HCT116 (cell line): ENCODE measurements around the gene FYCO1. TPM values are rescaled to one million over a fixed set of nuclear protein-coding genes. Genes with fewer than 3 reads are reported as not detected.

ENCODE experiments used
- ATAC-seq: fragments of 200-7000 bp; cut with Tn5 transposase; 2 replicates; pipeline ENCODE4 v1.9.1; 2020; ENCODE audit warnings: mild to moderate bottlenecking, moderate library complexity
- BruUV-seq: library from RNA; stranded (reverse); fragments of 400-500 nt; replicated peaks from 2 replicates; lab custom pipeline; 2021; lab: Mats Ljungman, UMichigan
- CTCF ChIA-PET: fragments of 300-600 bp; sonication (Branson Sonifier 250); formaldehyde crosslinking; loops from one replicate; lab custom pipeline; 2021; ENCODE audit warnings: antibody characterized with exemption; lab: Charles Lee
- POLR2A ChIA-PET: fragments of 300-600, 350-600 bp; sonication (Branson Sonifier 250); formaldehyde crosslinking; loops from one replicate; lab custom pipeline; 2021; ENCODE audit warnings: antibody characterized with exemption; lab: Charles Lee
- RAD21 ChIA-PET, 2 experiments: fragments of 300-600 bp; sonication (Branson Sonifier 250); formaldehyde crosslinking; loops; one replicate each; lab custom pipeline; 2023; ENCODE audit warnings: low total read pairs in 2 of 2; ENCODE audit not compliant: uncharacterized antibody in 2 of 2, unreplicated experiment in 2 of 2, low non-redundant PET in 1 of 2; lab: Charles Lee
- DNase-seq: peaks from one replicate; pipeline ENCODE4 v3.0.0-alpha.2; 2010; ENCODE audit warnings: low read depth, low spot score
- H2AFZ ChIP-seq: fragments of 200-600 bp; shearing (Covaris generic), sonication (generic); 2 replicates; pipeline ENCODE4 v1.6.1; 2017; ENCODE audit warnings: low read depth, mixed run types, mixed read lengths, antibody characterized with exemption, low read length; ENCODE audit not compliant: poor library complexity, severe bottlenecking
- H3K27ac ChIP-seq: 2 replicates; pipeline ENCODE4 v1.5.1; 2012; ENCODE audit warnings: low read depth, low read length
- H3K27me3 ChIP-seq: fragments of 200-600 bp; sonication (generic); 2 replicates; pipeline ENCODE4 v1.6.1; 2016; ENCODE audit warnings: mixed run types, low read length, mixed read lengths; ENCODE audit not compliant: insufficient read depth
- H3K36me3 ChIP-seq, 2 experiments: fragments of 200-500 bp in 1 of 2; fragments of 200-600 bp in 1 of 2; sonication (Bioruptor generic) in 1 of 2; sonication (generic) in 1 of 2; 2 replicates each; pipeline versions ENCODE4 v1.5.1 to v1.6.1; 2014 to 2016; ENCODE audit warnings: low read length in 2 of 2, inconsistent platforms in 1 of 2, mixed read lengths in 1 of 2, mixed run types in 1 of 2; ENCODE audit not compliant: insufficient read depth in 2 of 2, control insufficient read depth in 1 of 2
- H3K4me1 ChIP-seq, 2 experiments: fragments of 200-600 bp in 1 of 2; sonication (generic) in 1 of 2; 2 replicates each; pipeline versions ENCODE4 v1.5.1 to v1.6.1; 2012 to 2017; ENCODE audit warnings: low read length in 2 of 2, inconsistent platforms in 1 of 2, mild to moderate bottlenecking in 1 of 2, mixed read lengths in 1 of 2, mixed run types in 1 of 2, moderate library complexity in 1 of 2; ENCODE audit not compliant: insufficient read depth in 2 of 2, control insufficient read depth in 1 of 2
- H3K4me2 ChIP-seq: fragments of 200-600 bp; sonication (generic); 2 replicates; pipeline ENCODE4 v1.6.1; 2017; ENCODE audit warnings: mixed run types, low read length, mixed read lengths
- H3K4me3 ChIP-seq, 2 experiments: fragments of 200-600 bp in 1 of 2; sonication (generic) in 1 of 2; replicated peaks in 1 of 2; 2 replicates each; pipeline ENCODE4 v1.5.1; 2011 to 2016; ENCODE audit warnings: low read length in 2 of 2, control low read depth in 1 of 2, low read depth in 1 of 2, mild to moderate bottlenecking in 1 of 2, mixed read lengths in 1 of 2, mixed run types in 1 of 2
- H3K79me2 ChIP-seq: fragments of 200-600 bp; sonication (generic); 2 replicates; pipeline ENCODE4 v1.6.1; 2017; ENCODE audit warnings: mild to moderate bottlenecking, mixed run types, low read length, moderate library complexity, mixed read lengths; ENCODE audit not compliant: insufficient read depth
- H3K9ac ChIP-seq: fragments of 200-600 bp; sonication (generic); 2 replicates; pipeline ENCODE4 v1.6.1; 2016; ENCODE audit warnings: low read length, mixed read lengths
- H3K9me2 ChIP-seq: fragments of 200-600 bp; sonication (generic), shearing (Covaris generic); 2 replicates; pipeline ENCODE4 v1.6.1; 2017; ENCODE audit warnings: mixed run types, mild to moderate bottlenecking, moderate library complexity; ENCODE audit not compliant: insufficient read depth
- H3K9me3 ChIP-seq, 2 experiments: fragments of 200-500 bp in 1 of 2; fragments of 200-600 bp in 1 of 2; sonication (Bioruptor generic) in 1 of 2; sonication (generic) in 1 of 2; 2 replicates each; pipeline ENCODE4 v1.6.1; 2014 to 2017; ENCODE audit warnings: low read length in 2 of 2, mixed read lengths in 2 of 2, inconsistent platforms in 1 of 2, low read depth in 1 of 2, mild to moderate bottlenecking in 1 of 2, mixed run types in 1 of 2, moderate library complexity in 1 of 2; ENCODE audit not compliant: control insufficient read depth in 1 of 2, insufficient read depth in 1 of 2
- H4K20me1 ChIP-seq: fragments of 200-600 bp; sonication (generic), shearing (Covaris generic); 2 replicates; pipeline ENCODE4 v1.6.1; 2017; ENCODE audit warnings: mixed run types, mild to moderate bottlenecking, moderate library complexity; ENCODE audit not compliant: insufficient read depth
- CBX3 ChIP-seq: IDR thresholded peaks from 2 replicates; pipeline ENCODE4 v1.6.1; 2012; ENCODE audit warnings: low read depth
- EZH2 ChIP-seq: fragments of 200-600 bp; sonication (generic); IDR thresholded peaks from 2 replicates; pipeline ENCODE4 v1.6.1; 2017; ENCODE audit warnings: antibody characterized with exemption, mixed run types
- FOSL1 ChIP-seq: IDR thresholded peaks from 2 replicates; pipeline ENCODE4 v1.6.1; 2012; ENCODE audit warnings: low read depth
- JUND ChIP-seq: IDR thresholded peaks from 2 replicates; pipeline ENCODE4 v1.6.1; 2012
- POLR2AphosphoS5 ChIP-seq: IDR thresholded peaks from 2 replicates; pipeline ENCODE4 v1.6.1; 2011; ENCODE audit warnings: mild to moderate bottlenecking, low read depth, low read length, moderate library complexity
- SIN3A ChIP-seq: IDR thresholded peaks from 2 replicates; pipeline ENCODE4 v1.6.1; 2012; ENCODE audit warnings: low read depth
- SP1 ChIP-seq: IDR thresholded peaks from 2 replicates; pipeline ENCODE4 v1.6.1; 2012; ENCODE audit warnings: low read depth
- SRF ChIP-seq: IDR thresholded peaks from 2 replicates; pipeline ENCODE4 v1.6.1; 2012; ENCODE audit warnings: low read depth
- TCF7L2 ChIP-seq: IDR thresholded peaks from 2 replicates; pipeline ENCODE4 v1.7.0; 2011; ENCODE audit warnings: borderline replicate concordance, inconsistent platforms; ENCODE audit not compliant: insufficient read depth, insufficient read length; ENCODE audit errors: extremely low read depth
- YY1 ChIP-seq: IDR thresholded peaks from 2 replicates; pipeline ENCODE4 v1.6.1; 2011; ENCODE audit warnings: low read length, low read depth, moderate library complexity, mild to moderate bottlenecking; ENCODE audit not compliant: insufficient replicate concordance; ENCODE audit errors: extremely low read depth
- ZFX ChIP-seq: fragments of 450-650 bp; IDR thresholded peaks from 2 replicates; pipeline ENCODE4 v1.6.1; 2017
- ZNF274 ChIP-seq: fragments of 200-500 bp; sonication (Bioruptor generic); IDR thresholded peaks from 2 replicates; pipeline ENCODE4 v1.6.1; 2014; ENCODE audit warnings: mild to moderate bottlenecking, low read depth, low read length, inconsistent platforms
- intact Hi-C: fragments of 100-400 bp; cut with micrococcal nuclease; formaldehyde crosslinking; loops from 2 replicates; pipeline ENCODE4 v1.10.0; 2022
- total RNA-seq: library from RNA; stranded (reverse); gene quantifications from one replicate; pipeline ENCODE4 v1.2.1, GENCODE V29; 2021; ENCODE audit not compliant: unreplicated experiment
- TF ChIP-seq, protein P1 (sequence below), 3 experiments: fragments of 200-600 bp in 1 of 3; sonication (generic) in 1 of 3; IDR thresholded peaks in 2 of 3; conservative IDR thresholded peaks in 1 of 3; 2 replicates each; pipeline ENCODE4 v1.5.1; 2012 to 2017; ENCODE audit warnings: low read depth in 2 of 3, low read length in 2 of 3, antibody characterized with exemption in 1 of 3, borderline replicate concordance in 1 of 3, control low read depth in 1 of 3, mild to moderate bottlenecking in 1 of 3, mixed read lengths in 1 of 3, mixed run types in 1 of 3, moderate library complexity in 1 of 3; ENCODE audit not compliant: insufficient read depth in 1 of 3
- TF ChIP-seq, protein P2 (sequence below): IDR thresholded peaks from 2 replicates; pipeline ENCODE4 v1.6.1; 2012

The FYCO1 gene
- total RNA-seq, 1 experiment from 2014 or later = 15.8 TPM

DNA sequence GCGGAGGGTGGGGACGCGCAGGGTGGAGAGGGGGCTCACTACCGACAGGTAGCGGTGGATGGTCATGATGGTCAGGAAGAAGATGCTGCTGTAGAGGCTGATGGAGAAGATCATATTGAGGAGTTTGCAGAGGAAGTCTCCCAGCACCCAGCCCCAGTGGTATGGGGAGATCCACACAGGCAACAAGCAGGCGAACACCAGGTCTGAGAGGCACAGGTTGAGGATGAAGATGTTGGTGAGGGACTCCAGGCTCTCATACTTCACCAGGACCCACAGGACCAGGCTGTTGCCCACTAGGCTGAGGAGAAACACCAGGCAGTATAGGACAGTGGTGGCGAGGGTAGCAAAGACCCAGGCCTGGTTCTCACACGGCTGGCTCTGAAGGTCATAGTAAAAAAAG is 25.9 kb upstream of the FYCO1 start:
- POLR2A ChIA-PET = no interaction called here
- no peak for TF ChIP-seq ZFX
- TF ChIP-seq, protein P1, sequence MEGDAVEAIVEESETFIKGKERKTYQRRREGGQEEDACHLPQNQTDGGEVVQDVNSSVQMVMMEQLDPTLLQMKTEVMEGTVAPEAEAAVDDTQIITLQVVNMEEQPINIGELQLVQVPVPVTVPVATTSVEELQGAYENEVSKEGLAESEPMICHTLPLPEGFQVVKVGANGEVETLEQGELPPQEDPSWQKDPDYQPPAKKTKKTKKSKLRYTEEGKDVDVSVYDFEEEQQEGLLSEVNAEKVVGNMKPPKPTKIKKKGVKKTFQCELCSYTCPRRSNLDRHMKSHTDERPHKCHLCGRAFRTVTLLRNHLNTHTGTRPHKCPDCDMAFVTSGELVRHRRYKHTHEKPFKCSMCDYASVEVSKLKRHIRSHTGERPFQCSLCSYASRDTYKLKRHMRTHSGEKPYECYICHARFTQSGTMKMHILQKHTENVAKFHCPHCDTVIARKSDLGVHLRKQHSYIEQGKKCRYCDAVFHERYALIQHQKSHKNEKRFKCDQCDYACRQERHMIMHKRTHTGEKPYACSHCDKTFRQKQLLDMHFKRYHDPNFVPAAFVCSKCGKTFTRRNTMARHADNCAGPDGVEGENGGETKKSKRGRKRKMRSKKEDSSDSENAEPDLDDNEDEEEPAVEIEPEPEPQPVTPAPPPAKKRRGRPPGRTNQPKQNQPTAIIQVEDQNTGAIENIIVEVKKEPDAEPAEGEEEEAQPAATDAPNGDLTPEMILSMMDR (IDR thresholded peaks at IDR 0.05 in 2 of 3, conservative IDR thresholded peaks at IDR 0.05 in 1 of 3; ENCODE audit: borderline replicate concordance in 1 of 3, insufficient read depth in 1 of 3, low read depth in 2 of 3, low read length in 2 of 3) = no peak
- no peak for DNase-seq

DNA sequence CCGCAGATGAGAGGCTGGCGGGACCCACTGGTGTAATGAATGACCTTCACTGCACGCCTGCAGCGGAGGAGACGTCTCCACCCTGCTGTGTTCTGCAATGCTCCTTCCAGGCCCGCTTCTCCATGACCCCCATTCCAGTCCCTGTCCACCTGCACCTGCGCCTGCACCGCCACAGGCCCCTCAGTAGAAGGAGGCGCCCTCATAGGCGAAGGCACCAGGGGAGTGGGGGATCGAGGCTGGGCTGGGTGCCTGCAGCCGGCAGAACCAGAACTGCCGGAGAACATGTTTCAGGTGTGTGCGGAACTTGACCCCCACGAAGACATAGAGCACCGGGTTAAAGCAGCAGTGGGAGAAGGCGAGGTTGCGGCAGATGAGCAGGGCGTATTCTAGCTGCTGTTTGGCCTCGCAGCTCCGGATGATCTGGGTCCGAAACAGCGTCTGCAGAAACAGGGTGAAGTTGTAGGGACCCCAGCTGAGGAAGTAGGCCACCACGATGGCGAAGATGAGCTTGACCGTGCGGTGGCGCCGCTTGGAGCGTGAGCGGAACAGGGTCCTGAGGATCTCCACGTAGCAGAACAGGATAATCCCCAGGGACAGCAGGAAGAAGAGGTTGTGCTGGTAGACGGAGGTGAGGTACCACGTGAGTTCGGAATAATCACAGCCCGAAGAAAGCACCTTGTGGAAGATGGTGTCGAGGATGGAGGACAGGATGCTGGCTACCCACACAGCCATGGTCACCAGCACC is 25.3 kb upstream of the FYCO1 start:
- TF ChIP-seq, protein P2, sequence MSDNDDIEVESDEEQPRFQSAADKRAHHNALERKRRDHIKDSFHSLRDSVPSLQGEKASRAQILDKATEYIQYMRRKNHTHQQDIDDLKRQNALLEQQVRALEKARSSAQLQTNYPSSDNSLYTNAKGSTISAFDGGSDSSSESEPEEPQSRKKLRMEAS = no peak
- no peak for TF ChIP-seq SP1
- TF ChIP-seq CBX3 = no peak
- TF ChIP-seq YY1 = no peak
- no peak for TF ChIP-seq POLR2AphosphoS5
- no peak for TF ChIP-seq JUND
- no peak for TF ChIP-seq ZFX
- no peak for TF ChIP-seq ZNF274
- no peak for TF ChIP-seq SRF
- no peak for TF ChIP-seq FOSL1
- no peak for TF ChIP-seq TCF7L2
- TF ChIP-seq SIN3A = no peak
- no peak for TF ChIP-seq EZH2
- no TSS peak for BruUV-seq
- no peak overlapping the region for H3K4me2 ChIP-seq
- ATAC-seq = no peak
- CTCF ChIA-PET = no interaction called here
- intact Hi-C loops = no loop called here
- no peaks in the 10 kb centered on the region for H3K4me1 ChIP-seq
- H3K36me3 ChIP-seq = no peaks in the 10 kb centered on the region
- H3K9me2 ChIP-seq = no peaks in the 10 kb centered on the region
- H3K27me3 ChIP-seq = no peaks in the 10 kb centered on the region
- no peak overlapping the region for H2AFZ ChIP-seq
- no peaks in the 10 kb centered on the region for H4K20me1 ChIP-seq
- no peaks in the 10 kb centered on the region for H3K79me2 ChIP-seq
- H3K9me3 ChIP-seq = no peaks in the 10 kb centered on the region
- no peak overlapping the region for H3K4me3 ChIP-seq
- RAD21 ChIA-PET = no interaction called here
- no peak overlapping the region for H3K9ac ChIP-seq
- POLR2A ChIA-PET = no interaction called here
- no peak overlapping the region for H3K27ac ChIP-seq
- DNase-seq = no peak

More for the DNA sequence above, 25.9 kb upstream of the FYCO1 start:
- intact Hi-C loops = no loop called here
- no peaks in the 10 kb centered on the region for H4K20me1 ChIP-seq
- no TSS peak for BruUV-seq
- H2AFZ ChIP-seq = no peak overlapping the region
- no peaks in the 10 kb centered on the region for H3K27me3 ChIP-seq
- ATAC-seq = no peak
- ChIA-PET CTCF (no interaction called here), RAD21 (no interaction called here)
- H3K36me3 ChIP-seq = no peaks in the 10 kb centered on the region
- H3K4me1 ChIP-seq = no peaks in the 10 kb centered on the region
- no peaks in the 10 kb centered on the region for H3K9me2 ChIP-seq
- H3K27ac ChIP-seq = no peak overlapping the region
- H3K79me2 ChIP-seq = no peaks in the 10 kb centered on the region
- H3K9me3 ChIP-seq = no peaks in the 10 kb centered on the region
- no peak overlapping the region for H3K4me2 ChIP-seq
- H3K9ac ChIP-seq = no peak overlapping the region
- H3K4me3 ChIP-seq = no peak overlapping the region
